Trophoblast cell (in vitro differentiated cells and primary cell): ENCODE data around the gene SELENOO.

Experiments used
- DNase-seq, 2 donors: peaks; one replicate each; pipeline ENCODE4 v3.0.0-alpha.2; 2016
- H2AFZ ChIP-seq: 2 replicates; pipeline ENCODE4 v1.6.1; 2013; ENCODE audit warnings: low read length, moderate library complexity, mild to moderate bottlenecking; ENCODE audit not compliant: insufficient read depth, poor library complexity
- H2AK5ac ChIP-seq: 2 replicates; pipeline ENCODE4 v1.6.1; 2013; ENCODE audit warnings: mild to moderate bottlenecking, low read length
- H2BK120ac ChIP-seq: 2 replicates; pipeline ENCODE4 v1.6.1; 2013; ENCODE audit warnings: low read length, mild to moderate bottlenecking, moderate library complexity; ENCODE audit not compliant: insufficient read depth, poor library complexity
- H2BK12ac ChIP-seq: 2 replicates; pipeline ENCODE4 v1.6.1; 2013; ENCODE audit warnings: mild to moderate bottlenecking, low read length, moderate library complexity
- H2BK5ac ChIP-seq: 2 replicates; pipeline ENCODE4 v1.6.1; 2013; ENCODE audit warnings: low read length, low read depth, moderate library complexity, mild to moderate bottlenecking; ENCODE audit not compliant: poor library complexity
- H3K14ac ChIP-seq: 2 replicates; pipeline ENCODE4 v1.6.1; 2013; ENCODE audit warnings: mild to moderate bottlenecking, low read length
- H3K18ac ChIP-seq: 2 replicates; pipeline ENCODE4 v1.6.1; 2013; ENCODE audit warnings: mild to moderate bottlenecking, low read length
- H3K23ac ChIP-seq: 2 replicates; pipeline ENCODE4 v1.6.1; 2013; ENCODE audit warnings: low read length
- H3K27ac ChIP-seq: 2 replicates; pipeline ENCODE4 v1.5.1; 2013; ENCODE audit warnings: low read depth, mild to moderate bottlenecking, inconsistent platforms, low read length, moderate library complexity
- H3K27me3 ChIP-seq: 2 replicates; pipeline ENCODE4 v1.6.1; 2013; ENCODE audit warnings: inconsistent platforms, mild to moderate bottlenecking, low read length, moderate library complexity; ENCODE audit not compliant: insufficient read depth
- H3K36me3 ChIP-seq, 2 experiments: 1 replicate in 1 of 2; 2 replicates in 1 of 2; pipeline ENCODE4 v1.6.1; 2013; ENCODE audit warnings: low read length in 2 of 2, mild to moderate bottlenecking in 2 of 2, moderate library complexity in 1 of 2; ENCODE audit not compliant: insufficient read depth in 2 of 2, control insufficient read depth in 1 of 2
- H3K4ac ChIP-seq: 2 replicates; pipeline ENCODE4 v1.6.1; 2013; ENCODE audit warnings: low read depth, mild to moderate bottlenecking, low read length, moderate library complexity
- H3K4me1 ChIP-seq, 2 experiments: 1 replicate in 1 of 2; 2 replicates in 1 of 2; pipeline ENCODE4 v1.6.1; 2013; ENCODE audit warnings: low read length in 2 of 2, mild to moderate bottlenecking in 2 of 2, moderate library complexity in 1 of 2; ENCODE audit not compliant: insufficient read depth in 2 of 2, control insufficient read depth in 1 of 2
- H3K4me2 ChIP-seq: 2 replicates; pipeline ENCODE4 v1.6.1; 2013; ENCODE audit warnings: inconsistent platforms, mild to moderate bottlenecking, low read length, moderate library complexity
- H3K4me3 ChIP-seq: 2 replicates; pipeline ENCODE4 v1.5.1; 2013; ENCODE audit warnings: mild to moderate bottlenecking, low read depth, low read length, inconsistent platforms
- H3K79me1 ChIP-seq: one replicate; pipeline ENCODE4 v1.6.1; 2013; ENCODE audit warnings: low read length
- H3K79me2 ChIP-seq: 2 replicates; pipeline ENCODE4 v1.6.1; 2013; ENCODE audit warnings: low read length, mild to moderate bottlenecking; ENCODE audit not compliant: control insufficient read depth, insufficient read depth, poor library complexity
- H3K9ac ChIP-seq: 2 replicates; pipeline ENCODE4 v1.6.1; 2013; ENCODE audit warnings: mild to moderate bottlenecking, low read length
- H3K9me3 ChIP-seq: 2 replicates; pipeline ENCODE4 v1.6.1; 2013; ENCODE audit warnings: low read depth, mild to moderate bottlenecking, control low read depth, inconsistent platforms, low read length; ENCODE audit not compliant: insufficient read depth
- H4K12ac ChIP-seq: 2 replicates; pipeline ENCODE4 v1.6.1; 2013; ENCODE audit warnings: low read depth, mild to moderate bottlenecking, low read length, moderate library complexity
- H4K8ac ChIP-seq: 2 replicates; pipeline ENCODE4 v1.6.1; 2013; ENCODE audit warnings: low read depth, mild to moderate bottlenecking, low read length, moderate library complexity
- H4K91ac ChIP-seq: one replicate; pipeline ENCODE4 v1.6.1; 2013; ENCODE audit warnings: low read depth, mild to moderate bottlenecking, low read length, moderate library complexity
- WGBS: extraction: QIAGEN DNeasy Blood & Tissue Kit; methylation state at CpG from one replicate; pipeline ENCODE4 v1.1.7; 2013; ENCODE audit warnings: missing lambda C conversion rate; ENCODE audit not compliant: insufficient read length, insufficient coverage; ENCODE audit errors: extremely low coverage; 5-methylcytosine and 5-hydroxymethylcytosine counted together

The SELENOO gene

DNA sequence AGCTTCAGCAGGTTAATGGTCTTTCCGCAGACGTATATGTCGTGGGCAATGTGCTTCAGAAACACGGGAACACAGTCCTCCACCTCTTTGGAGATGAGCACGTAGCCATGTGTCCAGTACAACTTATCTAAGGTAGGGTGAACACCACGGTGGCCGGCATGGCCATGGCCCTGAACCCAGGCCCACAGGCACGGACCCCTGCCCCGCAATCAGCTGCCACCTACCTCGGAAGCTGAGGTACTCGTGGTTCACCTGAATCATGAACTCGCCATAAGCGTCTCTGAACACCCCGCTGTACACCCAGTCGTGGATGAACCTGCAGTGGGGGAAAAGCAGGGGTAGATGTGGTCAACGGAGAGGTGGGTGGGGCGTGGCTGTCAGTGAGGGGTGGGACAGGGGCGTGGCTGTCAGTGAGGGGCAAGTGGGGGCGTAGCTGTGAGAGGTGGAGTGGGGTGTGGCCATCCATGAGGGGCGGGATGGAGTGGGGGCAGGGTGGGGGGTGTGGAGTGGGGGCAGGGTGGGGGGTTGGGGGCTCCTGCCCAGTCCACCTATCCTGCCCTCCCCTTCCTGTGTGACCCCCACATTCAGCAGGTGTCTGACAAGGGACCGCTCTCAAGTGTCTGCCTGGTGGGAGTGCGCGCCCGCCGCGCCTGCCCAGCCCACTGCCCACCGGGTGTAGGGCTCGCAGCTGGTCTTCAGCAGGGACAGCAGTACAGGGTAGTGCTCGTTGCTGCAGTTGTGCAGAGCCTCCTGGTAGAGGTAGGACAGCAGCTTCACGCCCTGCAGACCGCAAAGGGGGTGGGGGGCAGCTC, 25.5 kb downstream of the SELENOO start:
- DNase-seq: no peak
- H3K27ac ChIP-seq: no peak overlapping the region
- H3K9ac ChIP-seq: no peak overlapping the region
- no peak overlapping the region for H4K91ac ChIP-seq
- H4K8ac ChIP-seq: no peak overlapping the region
- no peaks in the 10 kb centered on the region for H3K27me3 ChIP-seq
- H2BK12ac ChIP-seq: no peak overlapping the region
- no peaks in the 10 kb centered on the region for H3K79me1 ChIP-seq
- no peak overlapping the region for H3K4ac ChIP-seq
- no peak overlapping the region for H3K14ac ChIP-seq
- no peak overlapping the region for H2BK120ac ChIP-seq
- no peak overlapping the region for H3K23ac ChIP-seq
- no CpG with 5 or more reads among the region's 31 CpGs for WGBS
- H3K36me3 ChIP-seq: peaks cover 47 to 56% of the 10 kb centered on the region in 2 experiments
- peak overlapping the region; percentile 51 for H3K4me3 ChIP-seq
- H3K79me2 ChIP-seq: no peaks in the 10 kb centered on the region
- H3K9me3 ChIP-seq: peaks cover 2% of the 10 kb centered on the region
- H3K18ac ChIP-seq: no peak overlapping the region
- H3K4me2 ChIP-seq: no peak overlapping the region
- H2BK5ac ChIP-seq: no peak overlapping the region
- H4K12ac ChIP-seq: no peak overlapping the region
- H2AFZ ChIP-seq: no peak overlapping the region
- no peaks in the 10 kb centered on the region for H3K4me1 ChIP-seq
- no peak overlapping the region for H2AK5ac ChIP-seq

GRCh38 chr22:50226875-50227165, 26.0 kb downstream of the SELENOO start:
- no peak overlapping the region for H2AK5ac ChIP-seq
- no peak overlapping the region for H2BK12ac ChIP-seq
- WGBS: no CpG with 5 or more reads among the region's 18 CpGs
- H3K4me1 ChIP-seq: no peaks in the 10 kb centered on the region
- no peaks in the 10 kb centered on the region for H3K27me3 ChIP-seq
- H3K9ac ChIP-seq: no peak overlapping the region
- DNase-seq: no peak
- no peak overlapping the region for H3K18ac ChIP-seq
- no peak overlapping the region for H2BK5ac ChIP-seq
- no peak overlapping the region for H2BK120ac ChIP-seq
- no peak overlapping the region for H3K14ac ChIP-seq
- H3K79me2 ChIP-seq: no peaks in the 10 kb centered on the region
- H3K36me3 ChIP-seq: peaks cover 42 to 50% of the 10 kb centered on the region in 2 experiments
- no peaks in the 10 kb centered on the region for H3K79me1 ChIP-seq
- H3K27ac ChIP-seq: no peak overlapping the region
- no peak overlapping the region for H3K4me2 ChIP-seq
- no peak overlapping the region for H3K4me3 ChIP-seq
- no peak overlapping the region for H3K23ac ChIP-seq
- no peak overlapping the region for H2AFZ ChIP-seq
- no peak overlapping the region for H4K12ac ChIP-seq
- H4K91ac ChIP-seq: no peak overlapping the region
- H3K9me3 ChIP-seq: peaks cover 2% of the 10 kb centered on the region
- no peak overlapping the region for H3K4ac ChIP-seq
- no peak overlapping the region for H4K8ac ChIP-seq

- H3K9ac ChIP-seq: no peak overlapping the region
- DNase-seq: no peak
- H3K36me3 ChIP-seq: peaks cover 33 to 43% of the 10 kb centered on the region in 2 experiments
- no peak overlapping the region for H3K18ac ChIP-seq
- no CpG with 5 or more reads among the region's 25 CpGs for WGBS
- H3K27me3 ChIP-seq: no peaks in the 10 kb centered on the region
- no peak overlapping the region for H2AK5ac ChIP-seq
- H3K9me3 ChIP-seq: peaks cover 2% of the 10 kb centered on the region
- H3K4me1 ChIP-seq: no peaks in the 10 kb centered on the region
- no peak overlapping the region for H2AFZ ChIP-seq
- no peak overlapping the region for H3K4me2 ChIP-seq
- no peak overlapping the region for H3K4ac ChIP-seq
- H3K79me1 ChIP-seq: no peaks in the 10 kb centered on the region
- no peak overlapping the region for H2BK5ac ChIP-seq
- no peak overlapping the region for H4K91ac ChIP-seq
- H3K4me3 ChIP-seq: no peak overlapping the region
- no peak overlapping the region for H3K14ac ChIP-seq
- H3K79me2 ChIP-seq: no peaks in the 10 kb centered on the region
- H3K27ac ChIP-seq: no peak overlapping the region
- no peak overlapping the region for H3K23ac ChIP-seq
- no peak overlapping the region for H4K8ac ChIP-seq
- no peak overlapping the region for H4K12ac ChIP-seq
- no peak overlapping the region for H2BK12ac ChIP-seq
- H2BK120ac ChIP-seq: no peak overlapping the region
These were observed 26.9 kb downstream of the SELENOO start for GRCh38 chr22:50227579-50228215.

- Histone ChIP-seq H3K4me3 (no peak overlapping the region), H3K4me1 (no peaks in the 10 kb centered on the region), H3K4ac (no peak overlapping the region), H3K18ac (no peak overlapping the region), H2AK5ac (no peak overlapping the region), H2BK5ac (no peak overlapping the region), H3K27me3 (no peaks in the 10 kb centered on the region), H3K14ac (no peak overlapping the region), H3K23ac (no peak overlapping the region), H4K91ac (no peak overlapping the region), H2BK120ac (no peak overlapping the region), H3K36me3 (peaks cover 32 to 43% of the 10 kb centered on the region in 2 experiments), H3K79me2 (no peaks in the 10 kb centered on the region), H3K4me2 (no peak overlapping the region), H3K9me3 (peaks cover 2% of the 10 kb centered on the region), H4K12ac (no peak overlapping the region), H3K9ac (no peak overlapping the region), H3K27ac (no peak overlapping the region), H3K79me1 (no peaks in the 10 kb centered on the region), H2BK12ac (no peak overlapping the region), H2AFZ (no peak overlapping the region), H4K8ac (no peak overlapping the region)
- WGBS: no CpG with 5 or more reads among the region's 9 CpGs
- DNase-seq: no peak
These were observed 27.6 kb downstream of the SELENOO start for GRCh38 chr22:50228366-50228765.
